ENCODE measurements around the gene SYNJ2. TPM values are rescaled to one million over a fixed set of nuclear protein-coding genes. Genes with fewer than 3 reads are reported as not detected.

Gene SYNJ2
- total and polyA plus RNA-seq, 2 experiments from 2014 or later: 2.8 to 5.6 TPM

- no peak for TF ChIP-seq ZNF462 (CRISPR knock-in tag; IDR thresholded peaks at IDR 0.05)
- no peak for TF ChIP-seq ZNF114 (CRISPR knock-in tag; IDR thresholded peaks at IDR 0.05)
- no peak for TF ChIP-seq REST (IDR thresholded peaks at IDR 0.05; ENCODE audit: unreplicated experiment)
- TF ChIP-seq CREB1 (CRISPR knock-in tag; IDR thresholded peaks at IDR 0.05; ENCODE audit: low read depth): no peak
- TF ChIP-seq NANOG (IDR thresholded peaks at IDR 0.05; ENCODE audit: borderline replicate concordance): no peak
- TF ChIP-seq ETS1 (IDR thresholded peaks at IDR 0.05): no peak
- TF ChIP-seq EZH2phosphoT487 (IDR thresholded peaks at IDR 0.05; ENCODE audit: unreplicated experiment): no peak
- no peak for TF ChIP-seq STAT1 (IDR thresholded peaks at IDR 0.05; ENCODE audit: unreplicated experiment)
- TF ChIP-seq EZH2 (IDR thresholded peaks at IDR 0.05; ENCODE audit: low read depth, unreplicated experiment): no peak
- TF ChIP-seq JUNB (IDR thresholded peaks at IDR 0.05; ENCODE audit: unreplicated experiment): no peak
- TF ChIP-seq ZNF331 (CRISPR knock-in tag; IDR thresholded peaks at IDR 0.05; ENCODE audit: low read depth): no peak
- TF ChIP-seq CTCF (conservative IDR thresholded peaks at IDR 0.05; ENCODE audit: low read depth in 2 of 2): no peak
- TF ChIP-seq POLR2AphosphoS5 (IDR thresholded peaks at IDR 0.05; ENCODE audit: low read depth): no peak
- H3K4me1 ChIP-seq (ENCODE audit: insufficient read depth): peaks cover 37% of the 10 kb centered on the region
- peak overlapping the region; percentile 83 for H3K27ac ChIP-seq (ENCODE audit: low read depth)
- H3K27me3 ChIP-seq (ENCODE audit: insufficient read depth): peaks cover 18% of the 10 kb centered on the region
- H3F3A ChIP-seq (replicated peaks; ENCODE audit: low read depth): peaks cover 5% of the 10 kb centered on the region
- peak overlapping the region; percentile 66; the same call in 1 of the 2 replicates for H2AFZ ChIP-seq
- H3K4me2 ChIP-seq: peak overlapping the region; percentile 86
- no peaks in the 10 kb centered on the region; the same call in 1 of the 2 replicates for H4K20me1 ChIP-seq (replicated peaks; ENCODE audit: insufficient read depth)
- no peaks in the 10 kb centered on the region for H3K36me3 ChIP-seq (ENCODE audit: insufficient read depth)
- no peaks in the 10 kb centered on the region; the same call in 2 of the 3 replicates for H3K9me3 Mint-ChIP-seq
- no peaks in the 10 kb centered on the region; the same call in 2 of the 3 replicates for H3K36me3 Mint-ChIP-seq (ENCODE audit: low read depth)
- DNase-seq (ENCODE audit: low spot score) (peak; percentile 86), ATAC-seq (peak; percentile 64)
- peak overlapping the region; percentile 66; the same call in 1 of the 2 replicates for H3K27ac Mint-ChIP-seq
- H3K27me3 Mint-ChIP-seq (ENCODE audit: insufficient read depth, low read depth, poor library complexity): peaks cover 25% of the 10 kb centered on the region
- H3K79me2 ChIP-seq (replicated peaks; ENCODE audit: insufficient read depth): peaks cover 28% of the 10 kb centered on the region
- H3K4me1 Mint-ChIP-seq: peaks cover 38% of the 10 kb centered on the region
- H3K4me3 Mint-ChIP-seq: peak overlapping the region; percentile 82
- H3K4me3 ChIP-seq: peak overlapping the region; percentile 75
- no peaks in the 10 kb centered on the region for H3K9me2 ChIP-seq (ENCODE audit: insufficient read depth)
Measured at GRCh38 chr6:157982102-157982562, 469 bp downstream of the SYNJ2 start.

All from GM23338 (cell line).